SIG-M5 (cell line): ENCODE measurements around the gene TCERG1.

ENCODE experiments used
- DNase-seq: peaks from one replicate; lab custom pipeline; 2025; lab: John Stamatoyannopoulos, UW

Gene TCERG1

GRCh38 chr5:146457431-146457830 lies 10.3 kb downstream of the TCERG1 start:
- DNase-seq, result no peak

- DNase-seq, result no peak
Measured at GRCh38 chr5:146458894-146459293, 11.8 kb downstream of the TCERG1 start.

GRCh38 chr5:146461319-146461718 lies 14.2 kb downstream of the TCERG1 start:
- DNase-seq, result no peak

- no peak for DNase-seq
Measured at GRCh38 chr5:146463446-146463845, 16.3 kb downstream of the TCERG1 start.

GRCh38 chr5:146466521-146467349 lies 19.6 kb downstream of the TCERG1 start:
- DNase-seq, result no peak

- no peak for DNase-seq
Measured at GRCh38 chr5:146467760-146468159, 20.6 kb downstream of the TCERG1 start.

- no peak for DNase-seq
Measured at GRCh38 chr5:146474065-146474464, 26.9 kb downstream of the TCERG1 start.

- no peak for DNase-seq
Measured at GRCh38 chr5:146475190-146475780, 28.2 kb downstream of the TCERG1 start.

GRCh38 chr5:146475906-146476305 lies 28.8 kb downstream of the TCERG1 start:
- no peak for DNase-seq

GRCh38 chr5:146482775-146483174 lies 35.6 kb downstream of the TCERG1 start:
- DNase-seq, result no peak

- DNase-seq, result no peak
Measured at GRCh38 chr5:146484714-146485391, 37.7 kb downstream of the TCERG1 start.

GRCh38 chr5:146490089-146490843 lies 43.1 kb downstream of the TCERG1 start:
- no peak for DNase-seq

- DNase-seq, result no peak
Measured at GRCh38 chr5:146494656-146495055, 47.5 kb downstream of the TCERG1 start.

GRCh38 chr5:146499680-146500079 lies 52.5 kb downstream of the TCERG1 start:
- DNase-seq, result no peak

GRCh38 chr5:146507428-146507827 lies 60.3 kb downstream of the TCERG1 start:
- DNase-seq, result no peak

- DNase-seq, result no peak
Measured at GRCh38 chr5:146510559-146511125, 63.5 kb downstream of the TCERG1 start.

GRCh38 chr5:146513462-146513861 lies 66.3 kb downstream of the TCERG1 start:
- DNase-seq, result no peak

GRCh38 chr5:146514575-146514974 lies 67.4 kb downstream of the TCERG1 start:
- DNase-seq, result no peak

GRCh38 chr5:146515473-146516150 lies 68.5 kb downstream of the TCERG1 start:
- no peak for DNase-seq

GRCh38 chr5:146516151-146516475 lies 69.0 kb downstream of the TCERG1 start, which contains the start of gene GPR151:
Gene GPR151 (minus strand): TSS chr5:146516190. CDS start chr5:146516113, 77 bp downstream.
- no peak for DNase-seq

- DNase-seq, result no peak
Measured at GRCh38 chr5:146519554-146519953, 72.4 kb downstream of the TCERG1 start.
